HEK293T (cell line): ENCODE data around the gene RING1.

Experiments
- BHLHE40 ChIP-seq: fragments of 450-650 bp; IDR thresholded peaks from 2 replicates; pipeline ENCODE4 v1.6.1; 2016; ENCODE audit warnings: mild to moderate bottlenecking, moderate library complexity, borderline replicate concordance
- TARDBP ChIP-seq: fragments of 450-650 bp; IDR thresholded peaks from 2 replicates; pipeline ENCODE4 v1.6.1; 2016

GRCh38 chr6:33247977-33248642 lies 39.8 kb downstream of the RING1 start:
- TF ChIP-seq BHLHE40 (no peak), TARDBP (no peak)
